RWPE1 (cell line): Measurements from ENCODE around the gene SDSL.

Source experiments
- CTCF ChIA-PET: fragments of 350-600 bp; sonication (Branson Sonifier 250); formaldehyde crosslinking; extraction: SDS; loops from one replicate; lab custom pipeline; 2021; lab: Yijun Ruan, JAX
- POLR2A ChIA-PET: fragments of 400-600 bp; formaldehyde crosslinking; extraction: SDS; loops from one replicate; lab custom pipeline; 2020; ENCODE audit warnings: antibody characterized with exemption; ENCODE audit not compliant: low non-redundant PET; lab: Yijun Ruan, JAX
- DNase-seq: peaks from one replicate; pipeline ENCODE4 v3.0.0; 2012; ENCODE audit warnings: low spot score
- H3K27ac ChIP-seq: fragments of 450-650 bp; 2 replicates; pipeline ENCODE4 v1.5.1; 2017
- TF ChIP-seq, protein P1 (sequence below): fragments of 450-650 bp; conservative IDR thresholded peaks from 2 replicates; pipeline ENCODE4 v1.5.1; 2017; ENCODE audit warnings: low read depth, mild to moderate bottlenecking

The SDSL gene

DNA sequence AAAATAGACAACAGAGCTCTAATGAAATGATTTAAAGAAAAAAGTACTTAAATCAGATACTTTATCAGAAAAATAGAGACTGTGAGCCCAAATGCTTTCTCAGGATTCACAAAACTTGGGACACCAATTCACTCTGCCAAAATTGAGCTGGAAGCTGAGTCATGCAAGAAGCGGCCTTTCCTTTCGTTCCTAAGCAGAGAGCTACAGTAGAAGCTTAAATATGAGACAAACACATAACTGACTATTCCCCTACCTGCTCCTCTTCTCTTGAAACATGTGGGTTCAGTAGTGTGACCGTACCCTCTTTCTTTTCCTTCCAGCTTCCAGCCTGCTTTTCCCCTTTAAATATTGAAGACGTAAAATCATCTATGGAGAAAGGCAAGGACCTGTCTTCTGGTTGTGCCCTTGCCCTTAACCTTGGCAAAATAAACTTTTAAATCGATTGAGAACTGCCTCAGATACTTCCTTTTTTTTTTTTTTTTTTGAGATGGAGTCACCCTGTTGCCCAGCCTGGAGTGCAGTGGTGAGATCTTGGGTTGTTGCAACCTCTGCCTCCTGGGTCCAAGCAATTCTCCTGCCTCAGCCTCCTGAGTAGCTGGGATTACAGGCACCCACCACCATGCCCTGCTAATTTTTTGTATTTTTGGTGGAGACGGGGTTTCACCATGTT, 14.1 kb upstream of the SDSL start:
- ChIA-PET CTCF (interaction anchor here (0.7 kb wide), 1 partner anchor 105 kb away, joined by 3 read pairs; no protein-coding TSS in a partner anchor), POLR2A (no interaction called here)
- H3K27ac ChIP-seq: no peak overlapping the region
- TF ChIP-seq, protein P1, sequence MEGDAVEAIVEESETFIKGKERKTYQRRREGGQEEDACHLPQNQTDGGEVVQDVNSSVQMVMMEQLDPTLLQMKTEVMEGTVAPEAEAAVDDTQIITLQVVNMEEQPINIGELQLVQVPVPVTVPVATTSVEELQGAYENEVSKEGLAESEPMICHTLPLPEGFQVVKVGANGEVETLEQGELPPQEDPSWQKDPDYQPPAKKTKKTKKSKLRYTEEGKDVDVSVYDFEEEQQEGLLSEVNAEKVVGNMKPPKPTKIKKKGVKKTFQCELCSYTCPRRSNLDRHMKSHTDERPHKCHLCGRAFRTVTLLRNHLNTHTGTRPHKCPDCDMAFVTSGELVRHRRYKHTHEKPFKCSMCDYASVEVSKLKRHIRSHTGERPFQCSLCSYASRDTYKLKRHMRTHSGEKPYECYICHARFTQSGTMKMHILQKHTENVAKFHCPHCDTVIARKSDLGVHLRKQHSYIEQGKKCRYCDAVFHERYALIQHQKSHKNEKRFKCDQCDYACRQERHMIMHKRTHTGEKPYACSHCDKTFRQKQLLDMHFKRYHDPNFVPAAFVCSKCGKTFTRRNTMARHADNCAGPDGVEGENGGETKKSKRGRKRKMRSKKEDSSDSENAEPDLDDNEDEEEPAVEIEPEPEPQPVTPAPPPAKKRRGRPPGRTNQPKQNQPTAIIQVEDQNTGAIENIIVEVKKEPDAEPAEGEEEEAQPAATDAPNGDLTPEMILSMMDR: no peak
- DNase-seq: no peak

DNA sequence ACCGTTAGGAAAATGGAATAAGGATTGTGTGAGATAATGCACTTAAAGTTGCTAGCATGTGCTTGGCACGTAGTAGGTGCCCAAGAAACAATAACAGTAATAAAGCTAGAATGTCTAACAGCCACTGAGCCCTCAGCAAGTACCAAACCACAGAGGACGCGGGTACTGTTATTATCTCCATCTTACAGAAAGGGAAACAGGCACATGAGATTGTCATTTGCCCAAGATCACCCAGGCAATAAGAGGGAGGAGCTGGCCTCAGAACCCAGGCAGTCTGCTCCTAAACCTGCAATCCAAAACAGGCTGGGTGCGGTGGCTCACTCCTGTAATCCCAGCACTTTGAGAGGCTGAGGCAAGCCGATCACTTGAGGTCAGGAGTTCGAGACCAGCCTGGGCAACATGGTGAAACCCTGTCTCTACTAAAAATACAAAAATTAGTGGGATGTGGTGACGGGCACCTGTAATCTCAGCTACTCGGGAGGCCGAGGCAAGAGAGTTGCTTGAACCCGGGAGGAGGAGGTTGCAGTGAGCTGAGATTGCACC, 13.4 kb upstream of the SDSL start:
- ChIA-PET POLR2A (no interaction called here), CTCF (no interaction called here)
- TF ChIP-seq, protein P1: no peak
- no peak overlapping the region for H3K27ac ChIP-seq
- DNase-seq: no peak

DNA sequence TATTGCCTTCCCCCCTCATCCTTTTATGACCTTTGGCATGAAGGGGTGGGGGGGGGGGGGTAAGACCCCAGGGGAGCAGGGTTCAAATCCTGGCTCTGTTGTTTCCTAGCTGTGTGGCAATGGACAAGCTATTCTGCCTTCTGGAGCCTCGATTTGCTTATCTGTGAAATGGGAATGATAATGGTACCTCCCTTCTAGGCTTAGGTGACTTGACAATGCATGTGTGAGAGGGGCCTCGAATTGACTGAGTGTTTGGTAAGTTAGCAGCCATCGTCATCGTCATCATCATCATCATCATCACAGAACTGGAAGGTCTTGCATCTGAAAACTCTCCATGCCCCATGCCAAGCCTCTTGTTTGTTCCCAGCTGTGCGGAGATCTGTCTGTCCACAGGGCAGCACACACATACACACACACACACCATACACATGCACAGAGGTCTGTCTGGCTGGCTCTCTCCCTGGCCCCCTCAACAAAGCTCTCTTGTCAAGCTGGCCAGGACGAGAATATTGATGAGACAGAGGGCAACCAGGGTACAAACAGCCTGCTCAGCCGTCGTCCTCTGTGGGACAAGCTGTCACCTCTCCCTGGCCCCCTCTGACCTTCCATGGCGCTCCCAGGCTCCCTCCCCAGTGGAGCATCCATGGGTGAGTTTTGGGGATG, 12.6 kb upstream of the SDSL start:
- ChIA-PET CTCF (no interaction called here), POLR2A (no interaction called here)
- H3K27ac ChIP-seq: no peak overlapping the region
- DNase-seq: no peak
- TF ChIP-seq, protein P1: no peak

DNA sequence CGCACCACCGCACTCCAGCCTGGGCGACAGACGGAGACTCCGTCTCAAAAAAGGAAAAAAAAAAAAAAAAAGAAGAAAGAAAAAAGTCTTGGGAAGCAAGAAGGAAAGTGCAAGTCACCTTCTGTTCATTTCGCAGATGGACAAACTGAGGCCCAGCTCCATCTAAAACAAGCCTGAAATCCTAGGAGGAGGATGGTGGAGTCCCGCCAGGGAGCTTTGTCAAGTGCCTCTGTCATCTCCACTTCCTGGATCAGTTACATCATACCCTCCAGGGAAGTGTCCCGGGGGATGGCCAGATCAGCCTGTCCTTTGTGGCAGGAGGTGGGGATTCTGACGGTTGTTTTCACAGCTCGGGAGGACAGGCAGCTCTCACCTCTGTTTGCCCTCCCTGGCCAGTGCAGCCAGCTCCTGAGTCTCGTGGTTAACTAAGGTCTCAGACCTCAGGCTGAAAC, 8.7 kb upstream of the SDSL start:
- ChIA-PET CTCF (no interaction called here), POLR2A (no interaction called here)
- no peak overlapping the region for H3K27ac ChIP-seq
- TF ChIP-seq, protein P1: no peak
- DNase-seq: no peak

DNA sequence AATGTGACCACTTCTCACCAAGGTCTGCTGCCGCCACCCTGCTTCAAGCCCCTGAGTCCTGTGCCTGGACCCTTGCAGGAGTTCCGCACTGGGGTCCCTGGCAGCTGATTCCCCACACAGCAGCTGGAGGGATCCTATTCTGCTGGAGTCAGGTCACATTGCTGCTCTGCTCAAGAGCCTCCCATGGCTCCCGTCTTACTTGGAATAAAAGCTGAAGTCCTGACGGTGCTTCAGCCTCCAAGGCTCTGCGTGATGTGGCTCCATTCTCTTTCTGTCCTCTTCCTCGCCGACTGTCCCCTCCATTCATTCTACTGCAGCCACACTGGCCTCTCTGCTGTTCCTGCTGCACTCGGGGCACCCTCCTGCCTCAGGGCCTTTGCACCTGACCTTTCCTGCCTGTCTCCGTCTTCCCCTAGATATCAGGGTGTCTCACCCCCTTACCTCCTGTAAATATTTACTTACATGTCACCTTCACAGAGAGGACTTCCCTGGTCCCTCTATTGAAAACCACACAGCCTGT, 7.6 kb upstream of the SDSL start:
- POLR2A ChIA-PET: no interaction called here
- CTCF ChIA-PET: interaction anchor here (0.5 to 0.7 kb wide), 2 partner anchors 11 to 12 kb away, joined by 3 to 4 read pairs; no protein-coding TSS in a partner anchor
- no peak for DNase-seq
- no peak overlapping the region for H3K27ac ChIP-seq
- TF ChIP-seq, protein P1: no peak

DNA sequence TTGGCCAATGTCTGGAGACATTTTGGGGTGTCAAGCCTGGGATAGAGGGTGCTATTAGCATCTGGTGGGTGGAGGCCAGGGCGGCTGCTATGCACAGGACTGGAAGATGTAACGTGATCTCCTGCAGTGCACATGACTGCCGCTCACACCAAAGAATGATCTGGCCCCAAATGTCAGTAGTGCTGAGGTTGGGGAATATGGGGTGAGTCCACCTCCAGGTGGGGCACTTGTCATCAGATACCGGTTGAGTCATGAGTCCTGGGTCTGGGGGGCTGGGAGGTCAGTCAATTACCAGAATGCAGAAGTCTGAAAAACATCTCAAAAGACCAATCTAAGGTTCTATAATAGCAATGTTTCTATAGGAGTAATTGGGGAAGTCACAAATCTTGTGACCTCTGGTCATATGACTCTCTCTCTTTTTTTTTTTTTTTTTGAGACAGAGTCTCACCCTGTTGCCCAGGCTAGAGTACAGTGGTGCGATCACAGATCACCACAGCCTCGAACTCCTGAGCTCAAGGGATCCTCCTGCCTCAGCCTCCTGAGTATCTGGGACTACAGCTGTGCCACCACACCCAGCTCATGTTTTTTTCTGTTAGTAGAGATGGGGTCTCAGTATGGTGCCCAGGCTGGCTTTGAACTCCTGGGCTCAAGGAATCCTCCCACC, 6.0 kb upstream of the SDSL start:
- CTCF ChIA-PET: no interaction called here
- POLR2A ChIA-PET: no interaction called here
- no peak for DNase-seq
- H3K27ac ChIP-seq: no peak overlapping the region
- TF ChIP-seq, protein P1: no peak
